ENCODE measurements around the gene MAN1A1.

DNA sequence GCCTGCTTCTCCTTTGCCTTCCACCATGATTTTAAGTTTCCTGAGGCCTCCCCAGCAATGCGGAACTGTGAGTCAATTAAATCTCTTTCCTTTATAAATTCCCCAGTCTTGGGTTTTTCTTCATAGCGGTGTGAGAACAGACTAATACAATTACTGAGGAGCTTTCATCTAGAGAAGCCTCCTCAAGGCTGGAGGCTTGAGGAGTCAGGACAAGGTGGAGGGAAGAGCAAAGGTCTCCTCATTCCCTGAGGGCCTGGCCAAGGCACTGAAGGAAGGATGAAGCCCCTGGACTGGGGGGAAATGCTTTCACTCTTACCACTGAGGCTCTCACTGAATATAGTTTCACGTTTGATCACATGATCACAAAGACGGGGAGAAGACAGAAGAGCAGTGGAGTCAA lies 118.2 kb downstream of the MAN1A1 start:
- no peak for TF ChIP-seq CTCF (IDR thresholded peaks at IDR 0.05)
- TF ChIP-seq CREM (CRISPR knock-in tag; IDR thresholded peaks at IDR 0.05), result no peak
- TF ChIP-seq, protein P1, sequence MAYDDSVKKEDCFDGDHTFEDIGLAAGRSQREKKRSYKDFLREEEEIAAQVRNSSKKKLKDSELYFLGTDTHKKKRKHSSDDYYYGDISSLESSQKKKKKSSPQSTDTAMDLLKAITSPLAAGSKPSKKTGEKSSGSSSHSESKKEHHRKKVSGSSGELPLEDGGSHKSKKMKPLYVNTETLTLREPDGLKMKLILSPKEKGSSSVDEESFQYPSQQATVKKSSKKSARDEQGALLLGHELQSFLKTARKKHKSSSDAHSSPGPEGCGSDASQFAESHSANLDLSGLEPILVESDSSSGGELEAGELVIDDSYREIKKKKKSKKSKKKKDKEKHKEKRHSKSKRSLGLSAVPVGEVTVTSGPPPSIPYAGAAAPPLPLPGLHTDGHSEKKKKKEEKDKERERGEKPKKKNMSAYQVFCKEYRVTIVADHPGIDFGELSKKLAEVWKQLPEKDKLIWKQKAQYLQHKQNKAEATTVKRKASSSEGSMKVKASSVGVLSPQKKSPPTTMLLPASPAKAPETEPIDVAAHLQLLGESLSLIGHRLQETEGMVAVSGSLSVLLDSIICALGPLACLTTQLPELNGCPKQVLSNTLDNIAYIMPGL (CRISPR knock-in tag; IDR thresholded peaks at IDR 0.05), result no peak
- no peak for TF ChIP-seq ESRRA (CRISPR knock-in tag; IDR thresholded peaks at IDR 0.05; ENCODE audit: borderline replicate concordance)
- TF ChIP-seq, protein P2, sequence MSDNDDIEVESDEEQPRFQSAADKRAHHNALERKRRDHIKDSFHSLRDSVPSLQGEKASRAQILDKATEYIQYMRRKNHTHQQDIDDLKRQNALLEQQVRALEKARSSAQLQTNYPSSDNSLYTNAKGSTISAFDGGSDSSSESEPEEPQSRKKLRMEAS (CRISPR knock-in tag; IDR thresholded peaks at IDR 0.05), result no peak
- TF ChIP-seq NR1H2 (CRISPR knock-in tag; IDR thresholded peaks at IDR 0.05), result no peak
- TF ChIP-seq JUN (CRISPR knock-in tag; IDR thresholded peaks at IDR 0.05), result no peak
- no peak for TF ChIP-seq NFATC4 (CRISPR knock-in tag; IDR thresholded peaks at IDR 0.05)
- no peak for TF ChIP-seq NR2C2 (CRISPR knock-in tag; IDR thresholded peaks at IDR 0.05)
- TF ChIP-seq ELF4 (CRISPR knock-in tag; IDR thresholded peaks at IDR 0.05; ENCODE audit: low read depth), result no peak
